Fibroblast of lung (primary cell): ENCODE measurements around the gene SUPT3H. TPM values are rescaled to one million over a fixed set of nuclear protein-coding genes. Genes with fewer than 3 reads are reported as not detected.

Source experiments
- DNase-seq, 2 donors: peaks; one replicate each; pipeline versions ENCODE4 v3.0.0 to v3.0.0-alpha.2; 2010; ENCODE audit warnings: low read depth in 2 of 2
- H2AFZ ChIP-seq: 2 replicates; pipeline ENCODE4 v1.5.1; 2012; ENCODE audit warnings: low read length, control low read depth, inconsistent platforms
- H3K27ac ChIP-seq: 2 replicates; pipeline ENCODE4 v1.5.1; 2011; ENCODE audit warnings: low read length, control low read depth; ENCODE audit not compliant: insufficient read depth
- H3K27me3 ChIP-seq: 2 replicates; pipeline ENCODE4 v1.5.1; 2011; ENCODE audit warnings: mild to moderate bottlenecking, low read length; ENCODE audit not compliant: control insufficient read depth, insufficient read depth
- H3K36me3 ChIP-seq: 2 replicates; pipeline ENCODE4 v1.5.1; 2011; ENCODE audit warnings: low read length; ENCODE audit not compliant: control insufficient read depth, insufficient read depth
- H3K4me1 ChIP-seq: 2 replicates; pipeline ENCODE4 v1.5.1; 2011; ENCODE audit warnings: low read length; ENCODE audit not compliant: control insufficient read depth, insufficient read depth; ENCODE audit errors: extremely low read depth
- H3K4me2 ChIP-seq: 2 replicates; pipeline ENCODE4 v1.5.1; 2011; ENCODE audit warnings: low read length, control low read depth; ENCODE audit not compliant: insufficient read depth; ENCODE audit errors: extremely low read depth
- H3K4me3 ChIP-seq, 4 experiments: fragments of 200-600 bp in 1 of 4; sonication (generic) in 1 of 4; replicated peaks in 1 of 4; 2 replicates each; pipeline ENCODE4 v1.5.1; 2011 to 2016; ENCODE audit warnings: low read length in 4 of 4, low read depth in 3 of 4, mild to moderate bottlenecking in 3 of 4, control low read depth in 2 of 4, inconsistent platforms in 1 of 4, mixed read lengths in 1 of 4; ENCODE audit not compliant: insufficient read depth in 1 of 4; ENCODE audit errors: control extremely low read depth in 1 of 4
- H3K79me2 ChIP-seq: 2 replicates; pipeline ENCODE4 v1.5.1; 2012; ENCODE audit warnings: mild to moderate bottlenecking, low read length, inconsistent platforms; ENCODE audit not compliant: control insufficient read depth, insufficient read depth
- H3K9ac ChIP-seq: 2 replicates; pipeline ENCODE4 v1.5.1; 2011; ENCODE audit warnings: mild to moderate bottlenecking, low read length, control low read depth; ENCODE audit not compliant: insufficient read depth
- H3K9me3 ChIP-seq: 2 replicates; pipeline ENCODE4 v1.5.1; 2012; ENCODE audit warnings: low read depth, low read length; ENCODE audit not compliant: control insufficient read depth, insufficient read depth
- H4K20me1 ChIP-seq: 2 replicates; pipeline ENCODE4 v1.5.1; 2011; ENCODE audit warnings: low read length; ENCODE audit not compliant: control insufficient read depth, insufficient read depth; ENCODE audit errors: extremely low read depth
- EZH2 ChIP-seq: IDR thresholded peaks from 2 replicates; pipeline ENCODE4 v1.5.1; 2012; ENCODE audit warnings: low read length, control low read depth, mild to moderate bottlenecking; ENCODE audit errors: missing control alignments
- polyA plus RNA-seq, 2 donors: library from polyadenylated mRNA; depleted of rRNA in 1 of 2; stranded (reverse) in 1 of 2; unstranded in 1 of 2; fragments of >200 nt; gene quantifications; 2 replicates each; pipeline ENCODE4 v1.2.1, GENCODE V29; 2011 to 2012; ENCODE audit warnings: missing spikeins in 1 of 2
- total RNA-seq: library from RNA; depleted of rRNA; stranded (reverse); fragments of >200 nt; gene quantifications from 2 replicates; pipeline ENCODE4 v1.2.1, GENCODE V29; 2014
- TF ChIP-seq, protein P1 (sequence below), 2 donors: IDR thresholded peaks in 1 of 2; conservative IDR thresholded peaks in 1 of 2; 1 replicate in 1 of 2; 2 replicates in 1 of 2; pipeline ENCODE4 v1.5.1; 2011 to 2012; ENCODE audit warnings: low read length in 2 of 2, control low read depth in 1 of 2, inconsistent platforms in 1 of 2, low read depth in 1 of 2, mild to moderate bottlenecking in 1 of 2

SUPT3H gene
- total and polyA plus RNA-seq, 2 donors (not counting 1 experiment from before 2014, with no cell fraction given): 8.3 to 8.5 TPM

GRCh38 chr6:44833248-44833647 lies 544.5 kb downstream of the SUPT3H start:
- no peak overlapping the region for H2AFZ ChIP-seq
- H3K4me3 ChIP-seq: no peak overlapping the region
- no peaks in the 10 kb centered on the region for H3K9me3 ChIP-seq
- H3K79me2 ChIP-seq: no peaks in the 10 kb centered on the region
- H4K20me1 ChIP-seq: no peaks in the 10 kb centered on the region
- H3K9ac ChIP-seq: no peak overlapping the region
- no peaks in the 10 kb centered on the region for H3K27me3 ChIP-seq
- no peaks in the 10 kb centered on the region for H3K4me1 ChIP-seq
- TF ChIP-seq, protein P1, sequence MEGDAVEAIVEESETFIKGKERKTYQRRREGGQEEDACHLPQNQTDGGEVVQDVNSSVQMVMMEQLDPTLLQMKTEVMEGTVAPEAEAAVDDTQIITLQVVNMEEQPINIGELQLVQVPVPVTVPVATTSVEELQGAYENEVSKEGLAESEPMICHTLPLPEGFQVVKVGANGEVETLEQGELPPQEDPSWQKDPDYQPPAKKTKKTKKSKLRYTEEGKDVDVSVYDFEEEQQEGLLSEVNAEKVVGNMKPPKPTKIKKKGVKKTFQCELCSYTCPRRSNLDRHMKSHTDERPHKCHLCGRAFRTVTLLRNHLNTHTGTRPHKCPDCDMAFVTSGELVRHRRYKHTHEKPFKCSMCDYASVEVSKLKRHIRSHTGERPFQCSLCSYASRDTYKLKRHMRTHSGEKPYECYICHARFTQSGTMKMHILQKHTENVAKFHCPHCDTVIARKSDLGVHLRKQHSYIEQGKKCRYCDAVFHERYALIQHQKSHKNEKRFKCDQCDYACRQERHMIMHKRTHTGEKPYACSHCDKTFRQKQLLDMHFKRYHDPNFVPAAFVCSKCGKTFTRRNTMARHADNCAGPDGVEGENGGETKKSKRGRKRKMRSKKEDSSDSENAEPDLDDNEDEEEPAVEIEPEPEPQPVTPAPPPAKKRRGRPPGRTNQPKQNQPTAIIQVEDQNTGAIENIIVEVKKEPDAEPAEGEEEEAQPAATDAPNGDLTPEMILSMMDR (conservative IDR thresholded peaks at IDR 0.05 in 1 of 2, IDR thresholded peaks at IDR 0.05 in 1 of 2; ENCODE audit: low read depth in 1 of 2, low read length in 2 of 2): no peak
- TF ChIP-seq EZH2: no peak
- H3K4me2 ChIP-seq: no peak overlapping the region
- DNase-seq: no peak
- H3K27ac ChIP-seq: no peak overlapping the region
- no peaks in the 10 kb centered on the region for H3K36me3 ChIP-seq

DNA sequence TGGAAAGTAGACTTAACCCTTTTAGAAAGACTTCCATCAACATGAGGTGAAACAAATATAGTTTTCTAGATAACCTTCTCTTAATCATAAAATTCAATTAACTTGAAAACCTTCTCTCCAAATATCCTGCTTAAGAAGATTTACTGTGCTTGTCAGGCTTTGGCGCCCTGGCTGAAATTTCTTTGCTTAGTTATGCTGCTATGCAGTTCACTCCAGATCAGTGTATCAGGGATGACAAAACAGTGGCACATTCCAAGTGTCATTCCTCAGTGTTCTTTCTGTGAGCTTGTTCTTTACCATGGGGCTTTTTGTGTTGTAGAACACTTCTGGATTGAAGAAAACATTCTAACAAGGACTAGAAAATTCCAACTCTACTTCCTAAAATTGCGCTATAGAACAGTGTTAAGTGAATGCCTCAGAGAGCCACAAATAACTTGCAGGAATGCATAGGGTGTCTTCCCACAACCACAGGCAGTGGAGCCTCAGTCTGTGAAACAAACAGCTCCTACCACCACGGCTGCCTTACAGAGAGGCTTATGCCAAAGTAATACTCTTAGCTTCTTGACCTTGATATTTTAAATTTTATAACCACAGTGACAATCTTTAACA lies 546.6 kb downstream of the SUPT3H start:
- TF ChIP-seq, protein P1 (conservative IDR thresholded peaks at IDR 0.05 in 1 of 2, IDR thresholded peaks at IDR 0.05 in 1 of 2; ENCODE audit: low read depth in 1 of 2, low read length in 2 of 2): no peak
- TF ChIP-seq EZH2: no peak
- H3K27ac ChIP-seq: no peak overlapping the region
- no peak overlapping the region for H3K4me2 ChIP-seq
- no peak overlapping the region for H3K9ac ChIP-seq
- no peaks in the 10 kb centered on the region for H3K79me2 ChIP-seq
- no peak overlapping the region for H2AFZ ChIP-seq
- no peaks in the 10 kb centered on the region for H3K4me1 ChIP-seq
- H3K9me3 ChIP-seq: no peaks in the 10 kb centered on the region
- no peaks in the 10 kb centered on the region for H3K36me3 ChIP-seq
- no peak overlapping the region for H3K4me3 ChIP-seq
- DNase-seq: peak in 1 of 2 donors; percentile 85
- no peaks in the 10 kb centered on the region for H3K27me3 ChIP-seq
- H4K20me1 ChIP-seq: no peaks in the 10 kb centered on the region

GRCh38 chr6:44829836-44830235 lies 547.9 kb downstream of the SUPT3H start:
- H3K9ac ChIP-seq: no peak overlapping the region
- H3K4me3 ChIP-seq: no peak overlapping the region
- H3K4me1 ChIP-seq: no peaks in the 10 kb centered on the region
- H3K27ac ChIP-seq: no peak overlapping the region
- TF ChIP-seq, protein P1 (conservative IDR thresholded peaks at IDR 0.05 in 1 of 2, IDR thresholded peaks at IDR 0.05 in 1 of 2; ENCODE audit: low read depth in 1 of 2, low read length in 2 of 2): no peak
- no peak for TF ChIP-seq EZH2
- H3K27me3 ChIP-seq: no peaks in the 10 kb centered on the region
- H3K4me2 ChIP-seq: no peak overlapping the region
- H4K20me1 ChIP-seq: no peaks in the 10 kb centered on the region
- H2AFZ ChIP-seq: no peak overlapping the region
- H3K9me3 ChIP-seq: no peaks in the 10 kb centered on the region
- DNase-seq: no peak
- H3K79me2 ChIP-seq: no peaks in the 10 kb centered on the region
- no peaks in the 10 kb centered on the region for H3K36me3 ChIP-seq
